ENCODE data around the gene CSRP1. TPM values are rescaled to one million over a fixed set of nuclear protein-coding genes. Genes with fewer than 3 reads are reported as not detected.

The CSRP1 gene
- total RNA-seq, 1 donor = 480 TPM

- peak overlapping the region; percentile 99 for H3K27ac ChIP-seq (ENCODE audit: low read depth, low read length)
- H3K4me3 ChIP-seq (ENCODE audit: insufficient read depth, low read length) = peak overlapping the region; percentile 81
- peaks cover 51% of the 10 kb centered on the region for H3K79me2 ChIP-seq (ENCODE audit: insufficient read depth, low read length)
- H3K4me2 ChIP-seq (ENCODE audit: insufficient read depth, low read length) = peak overlapping the region; percentile 96
- H3K27me3 ChIP-seq (ENCODE audit: insufficient read depth, low read length) = no peaks in the 10 kb centered on the region
- H3K36me3 ChIP-seq (ENCODE audit: insufficient read depth, low read length) = peaks cover 10% of the 10 kb centered on the region
- H4K20me1 ChIP-seq (ENCODE audit: insufficient read depth, low read length) = peaks cover 12% of the 10 kb centered on the region
- H3K4me1 ChIP-seq (ENCODE audit: insufficient read depth, low read length) = peaks cover 78% of the 10 kb centered on the region
- H3K9me3 ChIP-seq (ENCODE audit: low read depth, low read length) = no peaks in the 10 kb centered on the region
- TF ChIP-seq CTCF (IDR thresholded peaks at IDR 0.05; ENCODE audit: extremely low read depth, low read depth, low read length) = no peak
- no peak for DNase-seq (ENCODE audit: insufficient read length, low spot score, missing footprints)
- peak overlapping the region; percentile 73 for H2AFZ ChIP-seq (ENCODE audit: low read length)
Observed at GRCh38 chr1:201507360-201507675, 395 bp upstream of the CSRP1 start.

GRCh38 chr1:201506092-201506491 is 831 bp downstream of the CSRP1 start:
- Histone ChIP-seq H3K36me3 (ENCODE audit: insufficient read depth, low read length) (peaks cover 19% of the 10 kb centered on the region), H3K9me3 (ENCODE audit: low read depth, low read length) (no peaks in the 10 kb centered on the region), H3K79me2 (ENCODE audit: insufficient read depth, low read length) (peaks cover 63% of the 10 kb centered on the region), H3K4me2 (ENCODE audit: insufficient read depth, low read length) (peak overlapping the region; percentile 96), H3K27ac (ENCODE audit: low read depth, low read length) (peak overlapping the region; percentile 99), H3K4me3 (ENCODE audit: insufficient read depth, low read length) (peak overlapping the region; percentile 81), H3K27me3 (ENCODE audit: insufficient read depth, low read length) (no peaks in the 10 kb centered on the region), H4K20me1 (ENCODE audit: insufficient read depth, low read length) (peaks cover 12% of the 10 kb centered on the region), H3K4me1 (ENCODE audit: insufficient read depth, low read length) (peaks cover 78% of the 10 kb centered on the region), H2AFZ (ENCODE audit: low read length) (no peak overlapping the region)
- no peak for TF ChIP-seq CTCF (IDR thresholded peaks at IDR 0.05; ENCODE audit: extremely low read depth, low read depth, low read length)
- DNase-seq (ENCODE audit: insufficient read length, low spot score, missing footprints) = peak; percentile 65

GRCh38 chr1:201505503-201505890 is 1.4 kb downstream of the CSRP1 start:
- peaks cover 69% of the 10 kb centered on the region for H3K79me2 ChIP-seq (ENCODE audit: insufficient read depth, low read length)
- H3K4me2 ChIP-seq (ENCODE audit: insufficient read depth, low read length) = peak overlapping the region; percentile 96
- peak; percentile 96 for DNase-seq (ENCODE audit: insufficient read length, low spot score, missing footprints)
- H3K4me3 ChIP-seq (ENCODE audit: insufficient read depth, low read length) = peak overlapping the region; percentile 81
- H3K9me3 ChIP-seq (ENCODE audit: low read depth, low read length) = no peaks in the 10 kb centered on the region
- H2AFZ ChIP-seq (ENCODE audit: low read length) = no peak overlapping the region
- peaks cover 79% of the 10 kb centered on the region for H3K4me1 ChIP-seq (ENCODE audit: insufficient read depth, low read length)
- peaks cover 15% of the 10 kb centered on the region for H4K20me1 ChIP-seq (ENCODE audit: insufficient read depth, low read length)
- H3K27ac ChIP-seq (ENCODE audit: low read depth, low read length) = peak overlapping the region; percentile 99
- H3K27me3 ChIP-seq (ENCODE audit: insufficient read depth, low read length) = no peaks in the 10 kb centered on the region
- peak; percentile 6 for TF ChIP-seq CTCF (IDR thresholded peaks at IDR 0.05; ENCODE audit: extremely low read depth, low read depth, low read length)
- H3K36me3 ChIP-seq (ENCODE audit: insufficient read depth, low read length) = peaks cover 19% of the 10 kb centered on the region

- Histone ChIP-seq H3K9me3 (ENCODE audit: low read depth, low read length) (no peaks in the 10 kb centered on the region), H2AFZ (ENCODE audit: low read length) (no peak overlapping the region), H3K79me2 (ENCODE audit: insufficient read depth, low read length) (peaks cover 74% of the 10 kb centered on the region), H3K4me2 (ENCODE audit: insufficient read depth, low read length) (peak overlapping the region; percentile 96), H4K20me1 (ENCODE audit: insufficient read depth, low read length) (peaks cover 20% of the 10 kb centered on the region), H3K4me3 (ENCODE audit: insufficient read depth, low read length) (peak overlapping the region; percentile 81), H3K27ac (ENCODE audit: low read depth, low read length) (peak overlapping the region; percentile 99), H3K27me3 (ENCODE audit: insufficient read depth, low read length) (no peaks in the 10 kb centered on the region), H3K36me3 (ENCODE audit: insufficient read depth, low read length) (peaks cover 22% of the 10 kb centered on the region), H3K4me1 (ENCODE audit: insufficient read depth, low read length) (peaks cover 84% of the 10 kb centered on the region)
- no peak for TF ChIP-seq CTCF (IDR thresholded peaks at IDR 0.05; ENCODE audit: extremely low read depth, low read depth, low read length)
- DNase-seq (ENCODE audit: insufficient read length, low spot score, missing footprints) = no peak
Observed at GRCh38 chr1:201504799-201505502, 2.0 kb downstream of the CSRP1 start.
